ENCODE data around the gene CRLF2.

DNA sequence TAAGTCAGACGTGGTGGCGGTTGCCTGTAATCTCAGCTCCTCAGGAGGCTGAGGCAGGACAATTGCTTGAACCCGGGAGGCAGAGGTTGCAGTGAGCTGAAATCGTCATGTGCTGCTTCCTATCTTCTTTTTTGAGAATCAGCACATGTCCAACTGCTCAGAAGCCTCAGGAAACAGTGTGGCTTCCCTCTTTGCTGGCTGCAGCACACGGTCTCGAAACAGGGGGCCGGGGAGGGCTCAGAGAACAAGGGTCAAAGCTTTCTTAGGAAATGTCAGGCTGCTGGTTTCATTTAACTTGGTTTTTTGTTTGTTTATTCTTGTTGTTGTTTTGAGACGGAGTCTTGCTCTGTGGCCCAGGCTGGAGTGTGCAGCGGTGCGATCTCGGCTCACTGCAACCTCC is 31.3 kb downstream of the CRLF2 start:
- TF ChIP-seq, protein P1, sequence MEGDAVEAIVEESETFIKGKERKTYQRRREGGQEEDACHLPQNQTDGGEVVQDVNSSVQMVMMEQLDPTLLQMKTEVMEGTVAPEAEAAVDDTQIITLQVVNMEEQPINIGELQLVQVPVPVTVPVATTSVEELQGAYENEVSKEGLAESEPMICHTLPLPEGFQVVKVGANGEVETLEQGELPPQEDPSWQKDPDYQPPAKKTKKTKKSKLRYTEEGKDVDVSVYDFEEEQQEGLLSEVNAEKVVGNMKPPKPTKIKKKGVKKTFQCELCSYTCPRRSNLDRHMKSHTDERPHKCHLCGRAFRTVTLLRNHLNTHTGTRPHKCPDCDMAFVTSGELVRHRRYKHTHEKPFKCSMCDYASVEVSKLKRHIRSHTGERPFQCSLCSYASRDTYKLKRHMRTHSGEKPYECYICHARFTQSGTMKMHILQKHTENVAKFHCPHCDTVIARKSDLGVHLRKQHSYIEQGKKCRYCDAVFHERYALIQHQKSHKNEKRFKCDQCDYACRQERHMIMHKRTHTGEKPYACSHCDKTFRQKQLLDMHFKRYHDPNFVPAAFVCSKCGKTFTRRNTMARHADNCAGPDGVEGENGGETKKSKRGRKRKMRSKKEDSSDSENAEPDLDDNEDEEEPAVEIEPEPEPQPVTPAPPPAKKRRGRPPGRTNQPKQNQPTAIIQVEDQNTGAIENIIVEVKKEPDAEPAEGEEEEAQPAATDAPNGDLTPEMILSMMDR (IDR thresholded peaks at IDR 0.05; ENCODE audit: insufficient read depth, low read length, poor library complexity, severe bottlenecking), result no peak
- no peak for TF ChIP-seq EZH2phosphoT487 (conservative IDR thresholded peaks at IDR 0.05; ENCODE audit: low read length)

Data from SU-DHL-6 (cell line).